Psoas muscle (tissue), 8 donors: ENCODE results near the gene PLEKHN1. TPM values are rescaled to one million over a fixed set of nuclear protein-coding genes. Genes with fewer than 3 reads are reported as not detected.

ENCODE experiments used
- ATAC-seq, 4 donors: fragments of 200-7000 bp; cut with Tn5 transposase; one replicate each; pipeline ENCODE4 v1.9.1; 2020; ENCODE audit warnings: moderate library complexity in 3 of 4, mild to moderate bottlenecking in 2 of 4
- DNase-seq, 2 donors: peaks; one replicate each; pipeline ENCODE4 v3.0.0-alpha.2; 2020
- H3K27ac ChIP-seq: fragments of 200-600 bp; one replicate; pipeline ENCODE4 v1.8.0; 2022
- H3K27me3 ChIP-seq, 3 donors: fragments of 200-600 bp in 1 of 3; one replicate each; pipeline versions ENCODE4 v1.6.1 to v1.8.0; 2013 to 2022; ENCODE audit warnings: low read length in 2 of 3, mild to moderate bottlenecking in 2 of 3, moderate library complexity in 1 of 3; ENCODE audit not compliant: insufficient read depth in 3 of 3
- H3K36me3 ChIP-seq, 2 donors: fragments of 200-600 bp in 1 of 2; one replicate each; pipeline versions ENCODE4 v1.6.1 to v1.8.0; 2013 to 2022; ENCODE audit warnings: low read depth in 1 of 2, mild to moderate bottlenecking in 1 of 2, moderate library complexity in 1 of 2; ENCODE audit not compliant: insufficient read depth in 1 of 2
- H3K4me1 ChIP-seq: fragments of 200-600 bp; one replicate; pipeline ENCODE4 v1.8.0; 2022
- H3K4me3 ChIP-seq: fragments of 200-600 bp; one replicate; pipeline ENCODE4 v1.8.0; 2022; ENCODE audit warnings: mild to moderate bottlenecking
- H3K9me3 ChIP-seq: fragments of 200-600 bp; one replicate; pipeline ENCODE4 v1.8.0; 2022
- WGBS, 3 donors: extraction: QIAGEN DNeasy Blood & Tissue Kit; methylation state at CpG; one replicate each; pipeline versions ENCODE4 v1.1.6 to v1.1.7; 2013; 5-methylcytosine and 5-hydroxymethylcytosine counted together
- intact Hi-C, 2 donors: fragments of 100-400 bp; cut with DNase I; formaldehyde crosslinking; loops; one replicate each; pipeline versions ENCODE4 v1.11.0 to v1.14.2; 2022
- polyA plus RNA-seq, 3 donors: library from polyadenylated mRNA; stranded (reverse); fragments of 200-250 nt; gene quantifications; one replicate each; pipeline ENCODE4 v1.2.3, GENCODE V29; 2013
- total RNA-seq, 4 donors: library from RNA; stranded (reverse); fragmentation: NEBNext Ultra II Directional in 2 of 4; extraction: Animal tissue kit (Norgen Biotek cat#: 25700) in 2 of 4; gene quantifications; one replicate each; pipeline versions ENCODE4 v1.2.1 to v1.2.4, GENCODE V29; 2021 to 2023
- TF ChIP-seq, protein P1 (sequence below): fragments of 200-600 bp; IDR thresholded peaks from one replicate; pipeline ENCODE4 v1.8.0; 2022; ENCODE audit warnings: antibody characterized with exemption
- donor health status: healthy with polysubstance abuse.
- donor health status: DM: no; HTN: no; CAD: no; lungs with moderate emphysema.
- donor health status: Bipolar disorder and iron deficiency.
- donor health status: healthy.
- donor health status: DM: yes; HTN: yes; CAD: no.
- donor health status: DM: no; HTN: no; CAD: no.
- donor health status: DM: no; HTN: no; CAD: no.
- donor health status: DM: yes; HTN: yes; CAD: no.

Gene PLEKHN1
- total and polyA plus RNA-seq, 7 donors, result 0.03 TPM; not detected in 6

DNA sequence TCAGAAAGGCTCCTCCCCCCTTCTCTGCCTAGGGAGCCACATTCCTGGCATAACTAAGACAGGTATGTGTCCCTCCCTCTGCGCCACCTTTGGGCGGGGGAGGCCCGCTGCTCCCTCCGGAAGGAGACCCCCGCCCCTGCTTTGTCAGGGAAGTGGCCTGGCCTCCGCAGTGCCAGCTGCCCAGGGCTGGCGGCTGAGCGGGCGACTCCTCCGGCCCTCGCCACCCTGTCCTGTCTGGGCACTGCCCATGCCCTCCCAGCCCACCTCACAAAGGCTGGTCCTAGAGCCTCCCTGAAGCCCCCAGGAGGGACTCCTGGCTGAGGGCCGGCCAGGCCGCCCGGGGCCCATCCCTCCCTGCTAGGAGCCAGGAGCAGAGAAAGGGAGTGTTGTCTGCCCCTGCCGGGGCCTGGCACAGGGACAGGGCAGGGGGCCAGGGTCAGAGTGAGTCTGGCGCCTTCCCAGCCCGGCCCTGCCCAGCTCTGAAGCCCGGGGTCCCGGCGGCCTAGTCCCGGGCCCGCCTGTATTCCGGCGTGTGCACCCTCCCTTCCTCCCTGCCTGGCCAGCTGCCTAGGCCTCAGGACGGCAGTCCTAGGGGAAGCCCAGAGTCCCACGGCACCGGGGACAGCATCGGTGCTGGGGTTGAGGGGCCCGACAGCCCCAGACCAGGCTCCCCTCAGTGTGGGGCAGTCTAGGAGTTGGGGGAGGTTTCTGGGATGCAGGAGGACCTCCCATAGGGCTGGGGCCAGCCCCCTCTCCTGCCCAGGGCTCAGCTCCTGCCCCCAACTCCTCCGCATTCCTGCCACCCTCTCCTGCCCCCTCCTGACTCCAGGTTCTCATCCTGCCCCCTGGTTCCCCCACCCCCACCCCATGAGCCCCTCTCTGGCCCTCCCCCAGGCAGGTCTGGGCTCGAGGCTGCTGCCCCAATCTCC, 58.8 kb downstream of the PLEKHN1 start:
- ATAC-seq (no peak), DNase-seq (no peak)
- intact Hi-C loops, result no loop called here
- H3K27ac ChIP-seq, result no peak overlapping the region
- no peaks in the 10 kb centered on the region for H3K36me3 ChIP-seq
- no peaks in the 10 kb centered on the region for H3K9me3 ChIP-seq
- WGBS, 3 donors, result 36 to 46% (median 41%) methylated on average over 16 to 31 of the region's 31 CpGs
- TF ChIP-seq, protein P1, sequence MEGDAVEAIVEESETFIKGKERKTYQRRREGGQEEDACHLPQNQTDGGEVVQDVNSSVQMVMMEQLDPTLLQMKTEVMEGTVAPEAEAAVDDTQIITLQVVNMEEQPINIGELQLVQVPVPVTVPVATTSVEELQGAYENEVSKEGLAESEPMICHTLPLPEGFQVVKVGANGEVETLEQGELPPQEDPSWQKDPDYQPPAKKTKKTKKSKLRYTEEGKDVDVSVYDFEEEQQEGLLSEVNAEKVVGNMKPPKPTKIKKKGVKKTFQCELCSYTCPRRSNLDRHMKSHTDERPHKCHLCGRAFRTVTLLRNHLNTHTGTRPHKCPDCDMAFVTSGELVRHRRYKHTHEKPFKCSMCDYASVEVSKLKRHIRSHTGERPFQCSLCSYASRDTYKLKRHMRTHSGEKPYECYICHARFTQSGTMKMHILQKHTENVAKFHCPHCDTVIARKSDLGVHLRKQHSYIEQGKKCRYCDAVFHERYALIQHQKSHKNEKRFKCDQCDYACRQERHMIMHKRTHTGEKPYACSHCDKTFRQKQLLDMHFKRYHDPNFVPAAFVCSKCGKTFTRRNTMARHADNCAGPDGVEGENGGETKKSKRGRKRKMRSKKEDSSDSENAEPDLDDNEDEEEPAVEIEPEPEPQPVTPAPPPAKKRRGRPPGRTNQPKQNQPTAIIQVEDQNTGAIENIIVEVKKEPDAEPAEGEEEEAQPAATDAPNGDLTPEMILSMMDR, result no peak
- H3K4me1 ChIP-seq, result peaks cover 4% of the 10 kb centered on the region
- no peak overlapping the region for H3K4me3 ChIP-seq
- H3K27me3 ChIP-seq, result peaks cover 0 to 38% (median 15%) of the 10 kb centered on the region in 3 donors

Other genes starting within 250 kb of the PLEKHN1 start
- 1 to 10 TPM in 2 of 4 donors, under 1 TPM in 1, not detected in 1; 0.37 to 6.9 (median 1.5) TPM for gene SAMD11, start 42.6 kb upstream of the PLEKHN1 start, total RNA-seq
- 1 to 10 TPM in 1 of 3 donors, under 1 TPM in 2; 0.28 to 1.5 (median 0.58) TPM for gene SAMD11, start 42.6 kb upstream of the PLEKHN1 start, polyA plus RNA-seq
- 10 to 100 TPM; 61.4 to 87.0 (median 82.7) TPM for gene NOC2L, start 7.2 kb upstream of the PLEKHN1 start, total RNA-seq
- gene NOC2L, start 7.2 kb upstream of the PLEKHN1 start, polyA plus RNA-seq, result 100 to 1,000 TPM in 1 of 3 donors, 10 to 100 TPM in 2; 78.1 to 106 (median 92.7) TPM
- gene KLHL17, start 5.9 kb upstream of the PLEKHN1 start, total RNA-seq, result 1 to 10 TPM; 2.1 to 3.8 (median 3.0) TPM
- gene KLHL17, start 5.9 kb upstream of the PLEKHN1 start, polyA plus RNA-seq, result 1 to 10 TPM; 3.4 to 5.5 (median 4.1) TPM
- gene PERM1, start 15.6 kb downstream of the PLEKHN1 start, total RNA-seq, result 100 to 1,000 TPM in 2 of 4 donors, 10 to 100 TPM in 2; 13.9 to 249 (median 109) TPM
- gene PERM1, start 15.6 kb downstream of the PLEKHN1 start, polyA plus RNA-seq, result 100 to 1,000 TPM in 1 of 3 donors, 10 to 100 TPM in 2; 38.1 to 239 (median 58.5) TPM
- gene HES4, start 33.6 kb downstream of the PLEKHN1 start, total RNA-seq, result 10 to 100 TPM in 3 of 4 donors, 1 to 10 TPM in 1; 7.2 to 21.8 (median 12.6) TPM
- gene HES4, start 33.6 kb downstream of the PLEKHN1 start, polyA plus RNA-seq, result 10 to 100 TPM in 1 of 3 donors, 1 to 10 TPM in 2; 2.3 to 20.2 (median 5.4) TPM
- 10 to 100 TPM in 1 of 4 donors, 1 to 10 TPM in 3; 2.9 to 12.4 (median 8.1) TPM for gene ISG15, start 47.0 kb downstream of the PLEKHN1 start, total RNA-seq
- 10 to 100 TPM; 13.3 to 22.1 (median 17.1) TPM for gene ISG15, start 47.0 kb downstream of the PLEKHN1 start, polyA plus RNA-seq
- 1 to 10 TPM; 3.4 to 5.4 (median 4.6) TPM for gene AGRN, start 53.6 kb downstream of the PLEKHN1 start, total RNA-seq
- 1 to 10 TPM; 1.3 to 3.0 (median 1.4) TPM for gene AGRN, start 53.6 kb downstream of the PLEKHN1 start, polyA plus RNA-seq
- not detected for gene RNF223, start 107.8 kb downstream of the PLEKHN1 start, total RNA-seq
- gene RNF223, start 107.8 kb downstream of the PLEKHN1 start, polyA plus RNA-seq, result not detected
- 1 to 10 TPM; 1.5 to 3.5 (median 2.6) TPM for gene C1orf159, start 149.6 kb downstream of the PLEKHN1 start, total RNA-seq
- gene C1orf159, start 149.6 kb downstream of the PLEKHN1 start, polyA plus RNA-seq, result 1 to 10 TPM; 4.1 to 6.7 (median 4.3) TPM
- under 1 TPM in 1 of 4 donors, not detected in 3; 0.27 TPM for gene TTLL10, start 207.4 kb downstream of the PLEKHN1 start, total RNA-seq
- under 1 TPM; 0.03 to 0.10 (median 0.10) TPM for gene TTLL10, start 207.4 kb downstream of the PLEKHN1 start, polyA plus RNA-seq
- under 1 TPM in 1 of 4 donors, not detected in 3; 0.27 TPM for gene TNFRSF18, start 240.1 kb downstream of the PLEKHN1 start, total RNA-seq
- under 1 TPM; 0.04 to 0.76 (median 0.13) TPM for gene TNFRSF18, start 240.1 kb downstream of the PLEKHN1 start, polyA plus RNA-seq
- 1 to 10 TPM; 1.4 to 4.6 (median 3.7) TPM for gene TNFRSF4, start 247.7 kb downstream of the PLEKHN1 start, total RNA-seq
- 1 to 10 TPM; 1.7 to 3.8 (median 2.6) TPM for gene TNFRSF4, start 247.7 kb downstream of the PLEKHN1 start, polyA plus RNA-seq